ENCODE results near the gene SETD1A. TPM values are rescaled to one million over a fixed set of nuclear protein-coding genes. Genes with fewer than 3 reads are reported as not detected.

Gene SETD1A
- total RNA-seq, 2 experiments from 2014 or later: 40.1 to 41.2 TPM

DNA sequence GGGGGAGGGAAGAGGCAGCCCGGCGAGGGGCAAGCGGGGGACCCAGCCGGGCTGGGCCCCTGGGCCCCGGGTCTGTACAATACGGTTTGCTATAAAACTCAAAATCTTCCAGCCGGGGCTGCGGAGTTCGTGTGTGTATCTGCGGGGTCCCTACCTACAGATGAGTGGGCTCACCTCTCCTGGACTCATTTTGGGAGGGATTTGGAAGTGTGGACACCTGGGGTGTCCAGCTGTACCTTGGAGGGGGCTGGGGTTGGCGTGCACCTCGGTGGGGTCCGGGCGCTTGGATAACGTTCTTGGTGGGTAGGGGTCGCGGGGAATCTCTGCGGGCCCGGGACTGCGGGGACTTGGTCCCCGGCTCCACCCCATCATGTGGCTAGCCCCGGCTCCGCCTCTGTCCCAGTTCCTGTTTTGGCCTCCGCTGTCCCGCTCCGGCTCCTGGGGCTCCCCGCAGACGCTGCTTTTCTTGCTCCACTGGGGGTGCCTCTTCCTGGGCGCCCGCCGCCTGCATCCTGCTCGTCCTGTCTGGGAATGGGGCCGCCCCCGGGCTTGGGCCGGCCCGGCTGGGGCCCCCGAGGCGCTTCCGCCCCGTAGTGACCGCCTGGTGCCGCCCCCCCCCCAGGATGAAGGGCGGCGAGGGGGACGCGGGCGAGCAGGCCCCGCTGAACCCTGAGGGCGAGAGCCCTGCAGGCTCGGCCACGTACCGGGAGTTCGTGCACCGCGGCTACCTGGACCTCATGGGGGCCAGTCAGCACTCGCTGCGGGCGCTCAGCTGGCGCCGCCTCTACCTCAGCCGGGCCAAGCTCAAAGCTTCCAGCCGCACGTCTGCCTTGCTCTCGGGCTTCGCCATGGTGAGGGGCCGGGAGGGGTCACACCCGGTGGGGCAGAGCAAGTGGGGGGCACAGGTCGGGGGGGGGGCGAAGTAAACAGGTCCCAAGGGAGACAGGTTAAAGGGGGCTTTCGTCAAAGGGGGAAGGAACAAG lies 8.6 kb upstream of the SETD1A start, which contains the start of gene ORAI3:
ORAI3 (plus strand) TSS at position 402 of the 983 bp plus-strand sequence; CDS start at position 624, 222 bp downstream.
- no peaks in the 10 kb centered on the region for H3K27me3 ChIP-seq (ENCODE audit: control insufficient read depth in 1 of 2, insufficient read depth in 2 of 2, low read length in 2 of 2)
- Mint-ChIP-seq H3K4me3 (peak within 1 kb of the TSS; percentile 86), H3K4me1 (ENCODE audit: low read depth) (peaks cover 19% of the 10 kb centered on the region), H3K36me3 (ENCODE audit: low read depth) (peaks cover 7% of the 10 kb centered on the region), H3K9me3 (no peaks in the 10 kb centered on the region), H3K27ac (peak within 1 kb of the TSS; percentile 76), H3K27me3 (no peaks in the 10 kb centered on the region)
- no peak for TF ChIP-seq CTCF (IDR thresholded peaks at IDR 0.05)
- peaks cover 0 to 6% of the 10 kb centered on the region in 2 experiments for H3K9me3 ChIP-seq (ENCODE audit: control insufficient read depth in 1 of 2, insufficient read depth in 1 of 2, low read length in 2 of 2)
- ChIA-PET CTCF (interaction anchor here (1.2 kb wide), 1 partner anchor 193 kb away, joined by 4 read pairs; no protein-coding TSS in a partner anchor), POLR2A (interaction anchor here (0.6 to 1.7 kb wide), 11 partner anchors 8 to 920 kb away, joined by 3 to 7 read pairs (median 3); partner anchors contain the start of genes KAT8, PYCARD and SETD1A)
- DNase-seq (peak in 8 of 14 experiments; percentile 22 to 70 (median 48)), ATAC-seq (ENCODE audit: poor library complexity) (peak; percentile 48)
- intact Hi-C loops (cut with DNase I, micrococcal nuclease): no loop called here
- peak within 1 kb of the TSS; percentile 70 for H3K4me3 ChIP-seq (ENCODE audit: low read length)
- peaks cover 4% of the 10 kb centered on the region for H3K36me3 ChIP-seq (ENCODE audit: insufficient read depth, low read length)
- peaks cover 31% of the 10 kb centered on the region for H3K4me1 ChIP-seq (ENCODE audit: insufficient read depth, low read length)
- peak within 1 kb of the TSS; percentile 56 to 58 for H3K27ac ChIP-seq (ENCODE audit: low read depth in 1 of 2, low read length in 2 of 2)

GRCh38 chr16:30949650-30950515 lies 7.7 kb upstream of the SETD1A start:
- CTCF ChIA-PET: interaction anchor here (1.2 to 1.3 kb wide), 2 partner anchors 8 to 192 kb away, joined by 4 to 6 read pairs; no protein-coding TSS in a partner anchor
- H3K36me3 Mint-ChIP-seq (ENCODE audit: low read depth): no peaks in the 10 kb centered on the region
- H3K4me1 Mint-ChIP-seq (ENCODE audit: low read depth): peaks cover 19% of the 10 kb centered on the region
- no peaks in the 10 kb centered on the region for H3K27me3 Mint-ChIP-seq
- intact Hi-C loops (cut with DNase I, micrococcal nuclease): loop anchor here in 1 of 2 experiments (10.0 kb wide), 2 partner anchors 125 to 915 kb away; partner anchors contain the start of genes ZNF646 and ZNF668
- Histone ChIP-seq H3K27me3 (ENCODE audit: control insufficient read depth in 1 of 2, insufficient read depth in 2 of 2, low read length in 2 of 2) (no peaks in the 10 kb centered on the region), H3K9me3 (ENCODE audit: control insufficient read depth in 1 of 2, insufficient read depth in 1 of 2, low read length in 2 of 2) (peaks cover 0 to 6% of the 10 kb centered on the region in 2 experiments), H3K4me3 (ENCODE audit: low read length) (peak overlapping the region; percentile 70), H3K27ac (ENCODE audit: low read depth in 1 of 2, low read length in 2 of 2) (peak overlapping the region; percentile 49 to 56), H3K36me3 (ENCODE audit: insufficient read depth, low read length) (no peaks in the 10 kb centered on the region), H3K4me1 (ENCODE audit: insufficient read depth, low read length) (peaks cover 35% of the 10 kb centered on the region)
- H3K9me3 Mint-ChIP-seq: no peaks in the 10 kb centered on the region
- TF ChIP-seq CTCF (IDR thresholded peaks at IDR 0.05): no peak
- POLR2A ChIA-PET: interaction anchor here (0.6 to 1.7 kb wide), 13 partner anchors 8 to 920 kb away, joined by 3 to 7 read pairs (median 3); partner anchors contain the start of genes KAT8, PYCARD and SETD1A
- H3K27ac Mint-ChIP-seq: peak overlapping the region; percentile 76
- peak in 7 of 14 experiments; percentile 11 to 60 (median 42) for DNase-seq
- ATAC-seq (ENCODE audit: poor library complexity): peak; percentile 42
- peak overlapping the region; percentile 86 for H3K4me3 Mint-ChIP-seq

Data from CD4-positive, alpha-beta T cell (primary cell).